IMR-90 (cell line): ENCODE results near the gene CRYBG3. TPM values are rescaled to one million over a fixed set of nuclear protein-coding genes. Genes with fewer than 3 reads are reported as not detected.

Experiments
- ATAC-seq: fragments of 200-7000 bp; cut with Tn5 transposase; 2 replicates; pipeline ENCODE4 v1.9.1; 2020; ENCODE audit warnings: low read depth, mild to moderate bottlenecking, moderate library complexity
- BruUV-seq: library from RNA; stranded (reverse); fragments of 400-500 nt; replicated peaks from 2 replicates; lab custom pipeline; 2021; lab: Mats Ljungman, UMichigan
- CTCF ChIA-PET: fragments of 300-600 bp; formaldehyde crosslinking; extraction: SDS; loops from one replicate; lab custom pipeline; 2021; ENCODE audit warnings: antibody characterized with exemption; lab: Yijun Ruan, JAX
- POLR2A ChIA-PET: fragments of 300-600 bp; sonication (Branson Sonifier 250); formaldehyde crosslinking; loops from one replicate; lab custom pipeline; 2022; ENCODE audit warnings: antibody characterized with exemption; ENCODE audit not compliant: unreplicated experiment; lab: Charles Lee
- DNase-seq: peaks from one replicate; pipeline ENCODE4 v3.0.0; 2013
- H2AFZ ChIP-seq: replicated peaks from 2 replicates; pipeline ENCODE3; 2013; ENCODE audit warnings: low read length, mild to moderate bottlenecking; ENCODE audit not compliant: poor library complexity
- H2AK5ac ChIP-seq: 2 replicates; pipeline ENCODE4 v1.6.1; 2013; ENCODE audit warnings: low read depth, low read length, inconsistent platforms
- H2AK9ac ChIP-seq: replicated peaks from 2 replicates; pipeline ENCODE3; 2013; ENCODE audit warnings: mild to moderate bottlenecking, low read depth, low read length, moderate library complexity; ENCODE audit not compliant: poor library complexity
- H2BK120ac ChIP-seq: 2 replicates; pipeline ENCODE4 v1.6.1; 2013; ENCODE audit warnings: low read depth, low read length, inconsistent platforms
- H2BK15ac ChIP-seq: 3 replicates; pipeline ENCODE4 v1.6.1; 2013; ENCODE audit warnings: low read depth, low read length, inconsistent platforms
- H2BK20ac ChIP-seq: 2 replicates; pipeline ENCODE4 v1.6.1; 2013; ENCODE audit warnings: low read depth, mild to moderate bottlenecking, inconsistent platforms, low read length, moderate library complexity
- H2BK5ac ChIP-seq: 2 replicates; pipeline ENCODE4 v1.6.1; 2013; ENCODE audit warnings: mild to moderate bottlenecking, low read depth, low read length, inconsistent platforms; ENCODE audit not compliant: poor library complexity, severe bottlenecking
- H3K14ac ChIP-seq: replicated peaks from 2 replicates; pipeline ENCODE4 v1.6.1; 2013; ENCODE audit warnings: low read depth, low read length, inconsistent platforms
- H3K18ac ChIP-seq: 2 replicates; pipeline ENCODE4 v1.6.1; 2013; ENCODE audit warnings: low read depth, low read length, control low read depth
- H3K23ac ChIP-seq: 2 replicates; pipeline ENCODE4 v1.6.1; 2013; ENCODE audit warnings: low read depth, low read length, inconsistent platforms
- H3K27ac ChIP-seq: 2 replicates; pipeline ENCODE4 v1.5.1; 2013; ENCODE audit warnings: mild to moderate bottlenecking, control low read depth, low read length; ENCODE audit not compliant: insufficient read depth
- H3K27me3 ChIP-seq: 2 replicates; pipeline ENCODE4 v1.6.1; 2013; ENCODE audit warnings: low read length; ENCODE audit not compliant: control insufficient read depth, insufficient read depth
- H3K36me3 ChIP-seq: 2 replicates; pipeline ENCODE4 v1.6.1; 2013; ENCODE audit warnings: low read length, mixed read lengths; ENCODE audit not compliant: control insufficient read depth, insufficient read depth
- H3K4ac ChIP-seq: 2 replicates; pipeline ENCODE4 v1.6.1; 2013; ENCODE audit warnings: low read depth, low read length, inconsistent platforms
- H3K4me1 ChIP-seq: 2 replicates; pipeline ENCODE4 v1.6.1; 2013; ENCODE audit warnings: low read length, mixed read lengths; ENCODE audit not compliant: control insufficient read depth, insufficient read depth
- H3K4me2 ChIP-seq: 2 replicates; pipeline ENCODE4 v1.6.1; 2013; ENCODE audit warnings: low read depth, mild to moderate bottlenecking, control low read depth, low read length, moderate library complexity
- H3K4me3 ChIP-seq: 2 replicates; pipeline ENCODE4 v1.5.1; 2013; ENCODE audit warnings: low read depth, mild to moderate bottlenecking, control low read depth, low read length, moderate library complexity; ENCODE audit not compliant: insufficient read depth
- H3K56ac ChIP-seq: 2 replicates; pipeline ENCODE4 v1.6.1; 2013; ENCODE audit warnings: low read length, inconsistent platforms; ENCODE audit not compliant: insufficient read depth; ENCODE audit errors: extremely low read depth
- H3K79me1 ChIP-seq, 2 experiments: 2 replicates each; pipeline ENCODE4 v1.6.1; 2013; ENCODE audit warnings: low read length in 2 of 2, inconsistent platforms in 1 of 2, low read depth in 1 of 2
- H3K9ac ChIP-seq: 2 replicates; pipeline ENCODE4 v1.6.1; 2013; ENCODE audit warnings: low read depth, low read length, control low read depth
- H3K9me1 ChIP-seq: 2 replicates; pipeline ENCODE4 v1.6.1; 2013; ENCODE audit warnings: low read length, inconsistent platforms; ENCODE audit not compliant: insufficient read depth
- H3K9me3 ChIP-seq: 2 replicates; pipeline ENCODE4 v1.6.1; 2013; ENCODE audit warnings: low read length; ENCODE audit not compliant: control insufficient read depth, insufficient read depth
- H4K20me1 ChIP-seq: 2 replicates; pipeline ENCODE4 v1.6.1; 2013; ENCODE audit warnings: low read length, inconsistent platforms; ENCODE audit not compliant: insufficient read depth
- H4K5ac ChIP-seq: 2 replicates; pipeline ENCODE4 v1.6.1; 2013; ENCODE audit warnings: mild to moderate bottlenecking, low read depth, low read length, control low read depth
- H4K8ac ChIP-seq, 2 experiments: 2 replicates each; pipeline ENCODE4 v1.6.1; 2013; ENCODE audit warnings: low read depth in 2 of 2, low read length in 2 of 2, control low read depth in 1 of 2, inconsistent platforms in 1 of 2
- H4K91ac ChIP-seq: 2 replicates; pipeline ENCODE4 v1.6.1; 2013; ENCODE audit warnings: low read depth, low read length, inconsistent platforms; ENCODE audit not compliant: insufficient read depth
- CEBPB ChIP-seq: IDR thresholded peaks from 2 replicates; pipeline ENCODE4 v1.6.1; 2012; ENCODE audit warnings: low read depth, low read length, improper control_type of control experiment
- ELK1 ChIP-seq: fragments of 150-350 bp; IDR thresholded peaks from 2 replicates; pipeline ENCODE4 v1.6.1; 2016; ENCODE audit warnings: low read depth, mild to moderate bottlenecking, low read length, moderate library complexity, borderline replicate concordance
- WGBS, 2 experiments: methylation state at CpG; one replicate each; pipeline versions ENCODE4 v1.1.5 to v1.1.7; 2013; ENCODE audit warnings: missing lambda C conversion rate in 2 of 2; ENCODE audit not compliant: insufficient read length in 1 of 2; ENCODE audit errors: extremely low coverage in 2 of 2; 5-methylcytosine and 5-hydroxymethylcytosine counted together
- dilution Hi-C: fragments of 300-500 bp; cut with HindIII; formaldehyde crosslinking; loops from one replicate; pipeline ENCODE4 v1.14.3; 2018; ENCODE audit warnings: low sequenced_read_pairs; ENCODE audit not compliant: unreplicated experiment
- in situ Hi-C: fragments of 300-500 bp; cut with MboI; formaldehyde crosslinking; loops from 3 replicates; pipeline ENCODE4 v1.14.3; 2019; ENCODE audit warnings: low sequenced_read_pairs, inconsistent platforms, mixed read lengths
- intact Hi-C: fragments of 100-400 bp; cut with micrococcal nuclease; formaldehyde crosslinking; loops from 2 replicates; pipeline ENCODE4 v1.10.0; 2022
- polyA plus RNA-seq, 3 experiments: library from polyadenylated mRNA; depleted of rRNA; stranded (reverse); fragments of >200 nt; gene quantifications; 2 replicates each; pipeline ENCODE4 v1.2.3, GENCODE V29; 2012; ENCODE audit warnings: low replicate concordance in 1 of 3
- total RNA-seq: library from RNA; depleted of rRNA; stranded (reverse); fragments of >200 nt; gene quantifications from 2 replicates; pipeline ENCODE4 v1.2.3, GENCODE V29; 2012

CRYBG3 gene
- total and polyA plus RNA-seq, 2 of the 4 experiments (the other 2 are of a cell fraction): 4.9 to 26.2 TPM

GRCh38 chr3:97810779-97811390 lies 10.9 kb upstream of the CRYBG3 start:
- no peak overlapping the region for H2BK15ac ChIP-seq
- H2AK9ac ChIP-seq: no peak overlapping the region
- H2BK5ac ChIP-seq: no peak overlapping the region
- H2AFZ ChIP-seq: no peak overlapping the region
- H4K91ac ChIP-seq: no peak overlapping the region
- ChIA-PET CTCF (interaction anchor here (1.4 kb wide), 1 partner anchor 211 kb away, joined by 3 read pairs; no protein-coding TSS in a partner anchor), POLR2A (no interaction called here)
- H3K27ac ChIP-seq: no peak overlapping the region
- intact Hi-C loops: no loop called here
- H4K8ac ChIP-seq: no peak overlapping the region
- H3K56ac ChIP-seq: no peak overlapping the region
- no peak overlapping the region for H3K4ac ChIP-seq
- H3K4me2 ChIP-seq: no peak overlapping the region
- TF ChIP-seq CEBPB (peak; percentile 35; the same call in 1 of the 2 replicates), ELK1 (no peak)
- dilution Hi-C loops: loop anchor here (25.0 kb wide), 1 partner anchor 201 kb away; no protein-coding TSS in a partner anchor
- ATAC-seq: peak; percentile 37
- BruUV-seq: no TSS peak
- peak; percentile 38 for DNase-seq
- no peaks in the 10 kb centered on the region for H3K79me1 ChIP-seq
- H3K9me3 ChIP-seq: no peaks in the 10 kb centered on the region
- no peaks in the 10 kb centered on the region for H3K4me1 ChIP-seq
- H2BK120ac ChIP-seq: no peak overlapping the region
- H3K14ac ChIP-seq: no peak overlapping the region
- no CpG with 5 or more reads among the region's 2 CpGs for WGBS, 2 experiments
- H2BK20ac ChIP-seq: no peak overlapping the region
- no peak overlapping the region for H3K18ac ChIP-seq
- in situ Hi-C loops: loop anchor here (25.0 kb wide), 1 partner anchor 776 kb away; the partner anchor contains the start of gene CPOX
- no peaks in the 10 kb centered on the region for H3K36me3 ChIP-seq
- no peaks in the 10 kb centered on the region for H4K20me1 ChIP-seq
- no peak overlapping the region for H4K5ac ChIP-seq
- H3K9me1 ChIP-seq: no peaks in the 10 kb centered on the region
- no peaks in the 10 kb centered on the region for H3K27me3 ChIP-seq
- H3K9ac ChIP-seq: no peak overlapping the region
- H3K23ac ChIP-seq: no peak overlapping the region
- no peak overlapping the region for H3K4me3 ChIP-seq
- H2AK5ac ChIP-seq: no peak overlapping the region
